IMR-90 (cell line): Measurements from ENCODE around the gene EXOC4.

Experiments used
- BHLHE40 ChIP-seq: fragments of 150-350 bp; IDR thresholded peaks from 2 replicates; pipeline ENCODE4 v1.6.1; 2016; ENCODE audit warnings: mild to moderate bottlenecking, low read depth, low read length
- CEBPB ChIP-seq: IDR thresholded peaks from 2 replicates; pipeline ENCODE4 v1.6.1; 2012; ENCODE audit warnings: low read depth, low read length, improper control_type of control experiment
- CHD1 ChIP-seq: IDR thresholded peaks from 2 replicates; pipeline ENCODE4 v1.6.1; 2012; ENCODE audit warnings: low read depth, low read length, improper control_type of control experiment
- CTCF ChIP-seq: conservative IDR thresholded peaks from 2 replicates; pipeline ENCODE4 v1.5.1; 2012; ENCODE audit warnings: mild to moderate bottlenecking, low read depth, low read length, improper control_type of control experiment
- FOS ChIP-seq: fragments of 150-350 bp; IDR thresholded peaks from 2 replicates; pipeline ENCODE4 v1.6.1; 2016; ENCODE audit warnings: low read depth, low read length
- MAZ ChIP-seq: IDR thresholded peaks from 2 replicates; pipeline ENCODE4 v1.6.1; 2012; ENCODE audit warnings: low read depth, mild to moderate bottlenecking, low read length, improper control_type of control experiment, moderate library complexity, borderline replicate concordance
- POLR2A ChIP-seq: IDR thresholded peaks from 2 replicates; pipeline ENCODE4 v1.6.1; 2012; ENCODE audit warnings: mild to moderate bottlenecking, low read depth, low read length
- RAD21 ChIP-seq: IDR thresholded peaks from 2 replicates; pipeline ENCODE4 v1.6.1; 2012; ENCODE audit warnings: low read length, improper control_type of control experiment
- RFX5 ChIP-seq: IDR thresholded peaks from 2 replicates; pipeline ENCODE4 v1.8.0; 2012; ENCODE audit warnings: low read depth, mild to moderate bottlenecking, low read length, moderate library complexity
- SMC3 ChIP-seq: fragments of 150-350 bp; IDR thresholded peaks from 2 replicates; pipeline ENCODE4 v1.6.1; 2016; ENCODE audit warnings: low read depth, mild to moderate bottlenecking, antibody characterized with exemption, low read length, moderate library complexity
- TF ChIP-seq, protein P1 (sequence below): fragments of 150-350 bp; IDR thresholded peaks from 2 replicates; pipeline ENCODE4 v1.6.1; 2017; ENCODE audit warnings: mild to moderate bottlenecking, antibody characterized with exemption, low read length, low read depth

DNA sequence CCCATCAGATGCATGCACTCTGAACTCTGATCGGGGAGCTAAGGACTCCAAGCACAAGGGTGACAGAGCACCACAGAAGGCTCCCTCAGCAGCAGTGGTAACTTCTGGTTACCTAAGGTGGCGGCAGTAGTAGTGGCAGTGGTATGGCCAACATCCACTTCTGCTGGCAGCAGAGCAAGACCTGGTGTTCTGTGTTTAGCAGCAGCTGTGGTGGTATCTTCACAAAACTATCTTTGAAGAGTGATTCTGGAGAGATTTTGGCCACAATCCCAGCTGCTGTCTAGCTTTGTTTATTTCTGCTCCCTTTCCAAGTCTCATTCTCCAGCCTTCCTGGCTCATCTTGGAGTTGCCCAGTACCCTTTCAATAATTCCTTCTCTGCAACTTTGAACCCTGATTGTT is 771.9 kb downstream of the EXOC4 start:
- TF ChIP-seq BHLHE40 = no peak
- TF ChIP-seq, protein P1, sequence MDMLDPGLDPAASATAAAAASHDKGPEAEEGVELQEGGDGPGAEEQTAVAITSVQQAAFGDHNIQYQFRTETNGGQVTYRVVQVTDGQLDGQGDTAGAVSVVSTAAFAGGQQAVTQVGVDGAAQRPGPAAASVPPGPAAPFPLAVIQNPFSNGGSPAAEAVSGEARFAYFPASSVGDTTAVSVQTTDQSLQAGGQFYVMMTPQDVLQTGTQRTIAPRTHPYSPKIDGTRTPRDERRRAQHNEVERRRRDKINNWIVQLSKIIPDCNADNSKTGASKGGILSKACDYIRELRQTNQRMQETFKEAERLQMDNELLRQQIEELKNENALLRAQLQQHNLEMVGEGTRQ = no peak
- no peak for TF ChIP-seq CTCF
- TF ChIP-seq FOS = no peak
- TF ChIP-seq POLR2A = no peak
- no peak for TF ChIP-seq SMC3
- TF ChIP-seq RFX5 = no peak
- no peak for TF ChIP-seq RAD21
- no peak for TF ChIP-seq CHD1
- TF ChIP-seq CEBPB = no peak
- no peak for TF ChIP-seq MAZ
